ENCODE data around the gene WDFY4. TPM values are rescaled to one million over a fixed set of nuclear protein-coding genes. Genes with fewer than 3 reads are reported as not detected.

WDFY4 gene
- polyA plus RNA-seq, 12 donors: 2.0 to 7.3 (median 3.0) TPM; not detected in 2

- no peak for DNase-seq
Measured at GRCh38 chr10:48905311-48905710, 220.6 kb downstream of the WDFY4 start.

- no peak for DNase-seq
Measured at GRCh38 chr10:48906841-48907240, 222.2 kb downstream of the WDFY4 start.

DNA sequence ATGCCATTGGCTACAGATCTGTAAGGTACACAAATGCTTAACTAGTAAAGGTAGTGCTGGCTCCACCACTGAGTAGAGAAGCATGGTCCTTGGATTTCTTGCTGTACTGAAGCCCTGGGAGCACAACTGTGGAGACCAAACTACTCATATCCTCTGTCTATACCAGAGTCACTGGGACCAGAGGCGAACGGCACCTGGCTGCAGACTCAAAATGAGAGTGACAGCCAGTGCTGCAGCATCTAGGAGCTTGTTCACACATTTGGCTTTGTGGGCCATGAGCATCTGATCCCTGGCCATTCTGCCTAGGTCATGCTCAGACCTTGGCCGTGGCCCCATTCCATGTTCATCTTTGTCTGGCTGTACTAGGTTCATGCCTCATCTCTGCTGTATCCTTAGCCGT lies 223.1 kb downstream of the WDFY4 start:
- DNase-seq: no peak

DNA sequence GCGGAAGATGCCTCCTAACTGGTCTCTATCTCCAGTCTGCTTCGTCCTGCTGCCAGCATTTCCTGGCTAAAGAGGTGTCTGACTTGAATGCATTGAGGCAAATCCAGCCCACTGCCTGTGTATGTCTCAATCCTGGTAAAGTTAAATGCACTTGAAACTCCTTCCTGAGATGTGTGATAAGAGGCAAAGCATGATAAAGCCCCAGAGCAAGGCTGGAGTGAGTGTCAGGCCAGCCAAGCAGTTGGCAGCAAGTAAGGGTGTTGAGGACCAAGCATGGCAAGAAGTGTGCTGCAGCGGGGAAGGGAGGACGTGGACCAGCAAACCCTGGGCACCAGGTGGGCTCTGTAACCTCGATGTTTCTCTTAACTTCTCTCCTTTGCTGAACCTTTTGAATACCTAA lies 225.9 kb downstream of the WDFY4 start:
- DNase-seq: no peak

DNA sequence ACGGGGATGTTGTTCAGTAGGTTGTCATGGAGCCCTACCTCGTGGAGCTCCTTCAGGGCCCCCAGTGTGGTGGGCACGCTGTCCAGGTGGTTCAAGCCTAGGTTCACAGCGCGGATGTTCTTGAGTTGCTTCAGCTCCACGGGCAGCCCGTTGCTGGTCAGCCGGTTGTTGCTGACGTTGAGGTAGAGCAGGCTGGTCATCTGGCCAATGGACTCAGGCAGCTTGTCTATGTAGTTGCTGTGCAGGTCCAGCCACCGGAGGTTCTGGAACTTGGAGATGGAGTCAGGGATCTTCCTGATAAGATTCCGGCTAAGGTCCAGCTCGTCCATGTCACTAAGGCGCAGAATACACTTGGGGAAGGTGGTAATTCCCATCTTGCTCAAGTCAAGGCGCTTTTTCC lies 229.0 kb downstream of the WDFY4 start:
- no peak for DNase-seq

GRCh38 chr10:48923748-48924147 lies 239.1 kb downstream of the WDFY4 start:
- DNase-seq: no peak

- no peak for DNase-seq
Measured at GRCh38 chr10:48924988-48925387, 240.3 kb downstream of the WDFY4 start.

DNA sequence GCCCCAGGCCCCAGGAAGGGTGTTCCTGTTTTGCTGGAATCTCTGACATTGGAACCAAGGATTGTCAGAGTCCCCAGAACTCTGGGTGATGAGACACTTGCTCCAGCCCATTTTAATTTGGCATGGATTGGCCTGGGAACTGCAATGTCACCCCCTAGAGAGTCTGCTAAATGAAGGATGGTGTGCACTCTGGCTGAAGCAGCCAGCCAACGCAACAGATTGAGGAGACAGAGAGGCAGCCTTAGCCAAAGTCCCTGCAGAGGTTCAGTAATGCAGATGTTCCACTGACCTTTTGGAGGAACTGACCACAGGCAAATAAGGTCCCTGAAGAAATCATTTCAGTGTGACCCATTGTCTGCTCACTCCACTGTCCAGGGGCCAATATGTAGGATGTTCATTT lies 241.6 kb downstream of the WDFY4 start:
- no peak for DNase-seq

DNA sequence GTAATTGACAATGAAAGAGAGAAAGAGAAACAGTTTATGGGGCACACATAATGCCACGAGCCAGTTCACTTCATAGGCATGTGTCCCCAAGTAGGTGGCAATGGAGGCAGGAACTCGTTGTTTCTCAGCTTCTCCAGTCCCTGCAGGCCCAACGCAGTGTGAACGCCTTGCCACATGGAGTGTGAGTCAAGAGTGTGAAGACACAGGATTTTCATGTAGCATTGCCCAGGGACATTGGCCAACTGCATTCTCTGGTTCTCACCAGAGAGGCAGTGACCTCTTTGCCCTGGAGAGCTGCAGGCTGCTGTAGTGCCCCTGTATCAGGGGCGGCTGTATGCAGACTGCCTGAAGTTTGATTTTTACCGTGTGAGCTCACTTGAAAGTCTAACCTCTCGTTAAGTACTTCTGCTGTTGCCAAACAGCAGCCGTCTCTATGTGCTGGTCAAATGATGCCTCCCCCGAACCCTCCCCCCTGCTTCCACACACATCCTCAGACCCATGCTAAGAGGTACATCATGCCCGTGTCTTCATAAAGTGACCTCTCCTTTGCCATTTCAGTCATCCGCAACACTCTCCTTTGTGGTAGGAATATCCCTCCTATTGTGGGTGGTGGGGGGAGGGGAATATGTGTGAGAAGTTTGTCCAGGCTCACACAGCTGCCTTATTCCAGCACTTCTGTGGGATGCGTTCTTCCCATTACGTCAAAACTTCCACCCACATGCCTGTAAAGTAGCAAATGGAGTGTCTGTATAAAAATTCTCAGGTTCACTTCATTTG lies 242.3 kb downstream of the WDFY4 start:
- DNase-seq: no peak

DNA sequence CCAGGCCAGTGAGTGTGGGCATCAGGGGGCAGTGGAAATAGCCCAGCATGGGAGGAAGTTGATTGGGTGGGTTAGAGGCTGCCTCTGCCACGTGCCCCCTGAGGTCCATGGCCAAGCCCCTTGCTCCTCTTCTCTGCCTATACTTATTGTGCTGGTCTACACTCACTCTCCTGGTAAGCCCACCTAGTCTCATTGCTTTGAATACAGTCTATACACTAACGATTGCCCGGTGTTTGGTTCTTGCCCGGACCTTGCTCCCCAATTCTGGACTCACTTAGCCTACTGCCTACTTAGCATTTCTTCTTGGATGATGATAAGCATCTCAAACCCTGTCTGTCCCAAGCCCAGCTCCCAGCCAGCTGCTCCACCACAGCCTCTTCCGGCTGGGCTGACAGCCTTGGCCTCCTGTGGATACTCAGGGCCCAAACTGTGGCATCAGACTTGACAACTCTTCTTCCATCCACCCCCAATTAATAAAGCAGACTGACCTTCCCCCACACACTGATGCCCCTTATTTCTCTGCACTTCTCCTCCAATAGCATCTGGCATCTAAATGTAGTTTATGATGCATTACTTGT lies 244.8 kb downstream of the WDFY4 start:
- DNase-seq: no peak

DNA sequence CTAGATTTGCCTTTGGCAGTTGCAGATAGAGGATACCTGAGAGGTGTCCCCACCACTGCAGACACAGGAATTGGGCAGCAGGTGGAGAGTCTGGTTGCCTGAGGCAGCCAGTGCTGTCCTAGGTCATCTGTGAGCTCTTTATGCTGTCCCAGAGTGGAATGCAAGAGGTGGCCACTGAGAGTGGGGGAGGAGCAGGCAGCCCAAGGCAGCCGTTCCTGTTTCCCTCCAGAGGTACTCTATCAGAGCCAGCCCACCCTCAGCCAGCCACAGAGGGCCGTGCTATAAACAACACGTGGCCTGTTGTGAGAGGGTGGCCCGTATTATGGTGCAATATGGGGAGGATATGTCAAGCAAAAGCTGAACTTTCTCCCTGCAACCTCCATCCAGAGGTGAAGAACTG lies 246.5 kb downstream of the WDFY4 start:
- DNase-seq: no peak

DNA sequence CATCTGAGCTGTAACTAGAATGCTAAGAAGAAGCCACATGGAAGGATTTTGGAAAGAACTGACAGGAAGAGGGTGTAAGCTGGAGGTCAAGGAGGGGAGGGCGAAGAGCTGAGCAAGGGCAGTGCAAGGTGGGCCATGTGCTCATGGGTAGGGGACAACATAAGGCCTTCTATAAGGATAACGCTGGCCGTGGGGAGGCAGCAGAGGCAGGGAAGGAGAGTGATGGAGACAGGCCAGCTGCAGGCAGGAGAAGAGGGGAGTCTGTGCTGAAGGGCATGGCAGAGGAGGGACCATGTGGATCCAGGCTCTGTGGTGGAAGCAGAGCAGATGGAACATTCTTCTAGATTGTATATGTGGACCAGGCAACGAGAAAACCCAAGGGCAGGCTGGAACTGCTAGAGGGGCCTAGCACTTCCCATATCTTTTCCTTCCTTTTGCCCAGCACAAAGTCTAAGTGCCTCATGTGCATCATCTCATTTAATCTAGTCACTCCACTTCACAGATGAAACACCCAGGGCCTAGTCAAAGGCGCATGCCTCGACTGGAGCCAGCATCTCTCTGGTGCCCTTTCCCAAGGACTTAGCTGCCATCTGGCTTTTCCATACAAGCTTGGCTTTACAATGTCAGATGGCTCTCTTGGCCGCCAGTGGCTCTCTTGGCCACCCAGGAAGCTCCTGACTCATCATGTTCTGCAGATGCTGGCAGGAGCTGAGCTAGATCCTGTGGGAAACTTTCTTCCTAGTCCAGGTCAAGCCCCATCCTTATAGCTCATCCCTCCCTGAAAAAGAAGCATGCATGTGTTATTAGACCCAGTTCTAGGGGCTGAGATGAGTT lies 248.4 kb downstream of the WDFY4 start:
- no peak for DNase-seq

- no peak for DNase-seq
Measured at GRCh38 chr10:48934672-48935501, 250.2 kb downstream of the WDFY4 start.

DNA sequence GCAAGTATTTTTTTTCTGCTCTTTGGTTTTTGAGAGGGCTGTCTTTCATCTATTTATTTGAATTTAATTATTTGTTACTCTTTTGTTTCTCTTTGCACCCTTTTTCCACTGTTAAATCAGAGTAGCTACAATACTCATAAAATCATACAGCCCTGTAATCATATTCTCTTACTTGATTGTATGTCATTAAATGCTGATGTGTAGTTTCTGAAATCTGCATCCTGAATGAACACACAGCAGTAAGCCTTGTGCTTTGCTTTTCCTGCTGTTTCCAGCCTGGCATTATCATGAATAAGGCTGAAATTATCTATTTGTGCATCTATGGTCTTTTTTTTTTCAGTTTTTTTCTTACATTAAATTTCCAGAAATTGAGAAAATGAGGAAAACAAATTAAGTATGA lies 250.9 kb downstream of the WDFY4 start:
- DNase-seq: no peak

DNA sequence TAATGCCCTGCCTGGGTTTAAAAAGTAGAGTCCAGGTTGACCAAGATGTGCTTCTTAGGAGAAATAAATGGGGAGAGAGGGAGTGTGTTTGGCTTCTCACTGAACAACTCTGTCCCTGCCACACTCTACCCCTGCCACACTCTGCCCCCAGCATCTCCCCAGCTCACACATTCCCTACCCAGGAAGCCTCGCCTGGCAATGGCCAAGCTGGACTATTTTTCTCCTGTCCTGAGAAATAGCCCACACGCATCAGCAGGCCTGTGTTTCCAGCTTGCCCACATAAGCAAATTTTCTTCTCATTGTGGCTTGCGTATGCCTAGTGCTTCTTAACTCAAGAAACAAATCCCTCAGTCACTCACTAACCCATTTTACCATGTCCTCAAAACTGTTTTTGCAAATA lies 253.1 kb downstream of the WDFY4 start:
- no peak for DNase-seq

- no peak for DNase-seq
Measured at GRCh38 chr10:48938281-48938680, 253.6 kb downstream of the WDFY4 start.

DNA sequence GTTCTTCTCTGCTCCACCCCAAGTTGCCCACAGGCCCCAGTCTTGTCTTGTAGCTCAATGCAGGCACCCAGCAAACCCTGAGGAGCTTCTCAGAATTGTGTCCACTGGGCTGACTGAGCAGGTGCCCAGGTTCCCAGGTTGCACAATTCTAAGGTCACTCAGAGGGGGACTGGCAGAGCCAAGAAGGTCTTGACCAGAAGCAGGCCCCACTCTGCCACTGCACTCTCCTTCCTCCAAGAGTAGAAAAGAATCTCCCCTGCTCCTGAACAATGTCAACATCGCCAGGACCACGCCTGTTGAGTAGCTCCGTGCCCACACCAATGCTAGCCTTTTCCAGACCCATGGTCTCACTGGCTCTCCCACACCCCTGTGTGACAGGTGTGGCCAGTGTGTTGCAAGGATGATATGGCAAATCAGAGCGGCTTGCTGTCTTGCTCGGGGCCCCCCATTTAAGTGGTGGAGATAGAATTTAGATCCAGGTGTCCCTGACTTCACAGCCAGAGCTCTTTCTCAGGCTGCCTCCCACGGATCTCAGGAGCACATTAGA lies 254.4 kb downstream of the WDFY4 start:
- no peak for DNase-seq

DNA sequence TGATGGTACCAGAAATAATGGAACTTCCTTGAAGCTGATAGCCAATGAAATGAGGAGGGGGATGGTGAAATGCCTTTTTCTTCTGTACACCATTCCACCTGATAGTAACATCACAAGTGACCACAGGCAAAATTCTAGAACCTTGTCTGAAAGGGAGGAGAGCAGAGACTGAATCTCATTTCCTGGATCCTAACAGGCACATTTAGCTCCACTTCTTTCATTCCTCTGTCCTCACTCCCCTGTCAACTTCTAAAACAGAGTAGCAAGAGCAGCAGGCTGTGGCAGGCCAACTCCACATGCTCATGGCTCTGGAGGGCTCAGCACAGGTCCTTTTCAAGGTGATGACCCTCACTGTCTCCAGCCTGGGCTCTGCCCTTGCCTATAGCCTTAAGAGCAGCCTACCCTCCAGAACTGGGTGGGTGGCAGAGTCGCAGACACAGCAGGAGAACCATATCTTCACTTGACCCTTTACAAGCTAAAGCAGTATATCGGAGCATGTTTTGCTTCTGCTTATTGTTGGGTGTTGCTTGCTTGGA lies 255.2 kb downstream of the WDFY4 start, which contains the start of gene LRRC18:
Gene LRRC18, minus strand, starts transcription at position 51 of the 536 bp plus-strand sequence. CDS start 25,685 bp downstream, outside the sequence.
- no peak for DNase-seq

- DNase-seq: no peak
Measured at GRCh38 chr10:48940372-48940771, 255.7 kb downstream of the WDFY4 start.

DNA sequence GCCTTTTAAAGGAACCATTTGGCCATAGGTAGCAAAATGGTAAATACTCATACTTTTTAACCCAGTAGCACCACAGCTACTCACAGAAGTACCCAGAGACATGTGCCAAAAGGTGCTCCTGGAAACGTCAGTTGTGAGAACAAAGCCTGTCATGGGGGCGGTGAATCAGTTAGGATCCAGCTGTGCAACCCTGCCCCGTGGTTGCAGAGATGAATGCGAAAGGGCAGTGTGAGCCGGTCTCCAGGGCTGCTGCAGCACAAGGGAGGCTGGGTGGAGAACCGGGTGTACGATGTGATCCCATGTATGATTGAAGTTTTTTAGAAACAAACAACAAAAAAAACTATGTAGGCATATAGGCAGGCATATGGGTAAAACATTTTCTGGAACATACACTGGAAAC lies 256.3 kb downstream of the WDFY4 start:
- DNase-seq: no peak

- no peak for DNase-seq
Measured at GRCh38 chr10:48941427-48942075, 256.9 kb downstream of the WDFY4 start.

Measured in muscle of arm (tissue), 12 donors.